IMR-90 (cell line): ENCODE measurements around the gene RAB1A. TPM values are rescaled to one million over a fixed set of nuclear protein-coding genes. Genes with fewer than 3 reads are reported as not detected.

ENCODE experiments used
- ATAC-seq: fragments of 200-7000 bp; cut with Tn5 transposase; 2 replicates; pipeline ENCODE4 v1.9.1; 2020; ENCODE audit warnings: low read depth, mild to moderate bottlenecking, moderate library complexity
- BruUV-seq: library from RNA; stranded (reverse); fragments of 400-500 nt; replicated peaks from 2 replicates; lab custom pipeline; 2021; lab: Mats Ljungman, UMichigan
- CTCF ChIA-PET: fragments of 300-600 bp; formaldehyde crosslinking; extraction: SDS; loops from one replicate; lab custom pipeline; 2021; ENCODE audit warnings: antibody characterized with exemption; lab: Yijun Ruan, JAX
- POLR2A ChIA-PET: fragments of 300-600 bp; sonication (Branson Sonifier 250); formaldehyde crosslinking; loops from one replicate; lab custom pipeline; 2022; ENCODE audit warnings: antibody characterized with exemption; ENCODE audit not compliant: unreplicated experiment; lab: Charles Lee
- DNase-seq: peaks from one replicate; pipeline ENCODE4 v3.0.0; 2013
- H2AFZ ChIP-seq: replicated peaks from 2 replicates; pipeline ENCODE3; 2013; ENCODE audit warnings: low read length, mild to moderate bottlenecking; ENCODE audit not compliant: poor library complexity
- H2AK5ac ChIP-seq: 2 replicates; pipeline ENCODE4 v1.6.1; 2013; ENCODE audit warnings: low read depth, low read length, inconsistent platforms
- H2AK9ac ChIP-seq: replicated peaks from 2 replicates; pipeline ENCODE3; 2013; ENCODE audit warnings: mild to moderate bottlenecking, low read depth, low read length, moderate library complexity; ENCODE audit not compliant: poor library complexity
- H2BK120ac ChIP-seq: 2 replicates; pipeline ENCODE4 v1.6.1; 2013; ENCODE audit warnings: low read depth, low read length, inconsistent platforms
- H2BK15ac ChIP-seq: 3 replicates; pipeline ENCODE4 v1.6.1; 2013; ENCODE audit warnings: low read depth, low read length, inconsistent platforms
- H2BK20ac ChIP-seq: 2 replicates; pipeline ENCODE4 v1.6.1; 2013; ENCODE audit warnings: low read depth, mild to moderate bottlenecking, inconsistent platforms, low read length, moderate library complexity
- H2BK5ac ChIP-seq: 2 replicates; pipeline ENCODE4 v1.6.1; 2013; ENCODE audit warnings: mild to moderate bottlenecking, low read depth, low read length, inconsistent platforms; ENCODE audit not compliant: poor library complexity, severe bottlenecking
- H3K14ac ChIP-seq: replicated peaks from 2 replicates; pipeline ENCODE4 v1.6.1; 2013; ENCODE audit warnings: low read depth, low read length, inconsistent platforms
- H3K18ac ChIP-seq: 2 replicates; pipeline ENCODE4 v1.6.1; 2013; ENCODE audit warnings: low read depth, low read length, control low read depth
- H3K23ac ChIP-seq: 2 replicates; pipeline ENCODE4 v1.6.1; 2013; ENCODE audit warnings: low read depth, low read length, inconsistent platforms
- H3K27ac ChIP-seq: 2 replicates; pipeline ENCODE4 v1.5.1; 2013; ENCODE audit warnings: mild to moderate bottlenecking, control low read depth, low read length; ENCODE audit not compliant: insufficient read depth
- H3K27me3 ChIP-seq: 2 replicates; pipeline ENCODE4 v1.6.1; 2013; ENCODE audit warnings: low read length; ENCODE audit not compliant: control insufficient read depth, insufficient read depth
- H3K36me3 ChIP-seq: 2 replicates; pipeline ENCODE4 v1.6.1; 2013; ENCODE audit warnings: low read length, mixed read lengths; ENCODE audit not compliant: control insufficient read depth, insufficient read depth
- H3K4ac ChIP-seq: 2 replicates; pipeline ENCODE4 v1.6.1; 2013; ENCODE audit warnings: low read depth, low read length, inconsistent platforms
- H3K4me1 ChIP-seq: 2 replicates; pipeline ENCODE4 v1.6.1; 2013; ENCODE audit warnings: low read length, mixed read lengths; ENCODE audit not compliant: control insufficient read depth, insufficient read depth
- H3K4me2 ChIP-seq: 2 replicates; pipeline ENCODE4 v1.6.1; 2013; ENCODE audit warnings: low read depth, mild to moderate bottlenecking, control low read depth, low read length, moderate library complexity
- H3K4me3 ChIP-seq: 2 replicates; pipeline ENCODE4 v1.5.1; 2013; ENCODE audit warnings: low read depth, mild to moderate bottlenecking, control low read depth, low read length, moderate library complexity; ENCODE audit not compliant: insufficient read depth
- H3K56ac ChIP-seq: 2 replicates; pipeline ENCODE4 v1.6.1; 2013; ENCODE audit warnings: low read length, inconsistent platforms; ENCODE audit not compliant: insufficient read depth; ENCODE audit errors: extremely low read depth
- H3K79me1 ChIP-seq, 2 experiments: 2 replicates each; pipeline ENCODE4 v1.6.1; 2013; ENCODE audit warnings: low read length in 2 of 2, inconsistent platforms in 1 of 2, low read depth in 1 of 2
- H3K9ac ChIP-seq: 2 replicates; pipeline ENCODE4 v1.6.1; 2013; ENCODE audit warnings: low read depth, low read length, control low read depth
- H3K9me1 ChIP-seq: 2 replicates; pipeline ENCODE4 v1.6.1; 2013; ENCODE audit warnings: low read length, inconsistent platforms; ENCODE audit not compliant: insufficient read depth
- H3K9me3 ChIP-seq: 2 replicates; pipeline ENCODE4 v1.6.1; 2013; ENCODE audit warnings: low read length; ENCODE audit not compliant: control insufficient read depth, insufficient read depth
- H4K20me1 ChIP-seq: 2 replicates; pipeline ENCODE4 v1.6.1; 2013; ENCODE audit warnings: low read length, inconsistent platforms; ENCODE audit not compliant: insufficient read depth
- H4K5ac ChIP-seq: 2 replicates; pipeline ENCODE4 v1.6.1; 2013; ENCODE audit warnings: mild to moderate bottlenecking, low read depth, low read length, control low read depth
- H4K8ac ChIP-seq, 2 experiments: 2 replicates each; pipeline ENCODE4 v1.6.1; 2013; ENCODE audit warnings: low read depth in 2 of 2, low read length in 2 of 2, control low read depth in 1 of 2, inconsistent platforms in 1 of 2
- H4K91ac ChIP-seq: 2 replicates; pipeline ENCODE4 v1.6.1; 2013; ENCODE audit warnings: low read depth, low read length, inconsistent platforms; ENCODE audit not compliant: insufficient read depth
- BHLHE40 ChIP-seq: fragments of 150-350 bp; IDR thresholded peaks from 2 replicates; pipeline ENCODE4 v1.6.1; 2016; ENCODE audit warnings: mild to moderate bottlenecking, low read depth, low read length
- CEBPB ChIP-seq: IDR thresholded peaks from 2 replicates; pipeline ENCODE4 v1.6.1; 2012; ENCODE audit warnings: low read depth, low read length, improper control_type of control experiment
- CHD1 ChIP-seq: IDR thresholded peaks from 2 replicates; pipeline ENCODE4 v1.6.1; 2012; ENCODE audit warnings: low read depth, low read length, improper control_type of control experiment
- FOS ChIP-seq: fragments of 150-350 bp; IDR thresholded peaks from 2 replicates; pipeline ENCODE4 v1.6.1; 2016; ENCODE audit warnings: low read depth, low read length
- MAFK ChIP-seq: IDR thresholded peaks from 2 replicates; pipeline ENCODE4 v1.6.1; 2012; ENCODE audit warnings: low read depth, low read length, improper control_type of control experiment
- MAZ ChIP-seq: IDR thresholded peaks from 2 replicates; pipeline ENCODE4 v1.6.1; 2012; ENCODE audit warnings: low read depth, mild to moderate bottlenecking, low read length, improper control_type of control experiment, moderate library complexity, borderline replicate concordance
- MXI1 ChIP-seq: IDR thresholded peaks from 2 replicates; pipeline ENCODE4 v1.6.1; 2012; ENCODE audit warnings: low read depth, mild to moderate bottlenecking, low read length, moderate library complexity, borderline replicate concordance
- NFE2L2 ChIP-seq: fragments of 150-350 bp; IDR thresholded peaks from 2 replicates; pipeline ENCODE4 v1.6.1; 2016; ENCODE audit warnings: low read depth, mild to moderate bottlenecking, low read length
- POLR2A ChIP-seq: IDR thresholded peaks from 2 replicates; pipeline ENCODE4 v1.6.1; 2012; ENCODE audit warnings: mild to moderate bottlenecking, low read depth, low read length
- RAD21 ChIP-seq: IDR thresholded peaks from 2 replicates; pipeline ENCODE4 v1.6.1; 2012; ENCODE audit warnings: low read length, improper control_type of control experiment
- RCOR1 ChIP-seq: IDR thresholded peaks from 2 replicates; pipeline ENCODE4 v1.6.1; 2012; ENCODE audit warnings: mild to moderate bottlenecking, low read length, improper control_type of control experiment; ENCODE audit not compliant: insufficient replicate concordance
- RFX5 ChIP-seq: IDR thresholded peaks from 2 replicates; pipeline ENCODE4 v1.8.0; 2012; ENCODE audit warnings: low read depth, mild to moderate bottlenecking, low read length, moderate library complexity
- SMC3 ChIP-seq: fragments of 150-350 bp; IDR thresholded peaks from 2 replicates; pipeline ENCODE4 v1.6.1; 2016; ENCODE audit warnings: low read depth, mild to moderate bottlenecking, antibody characterized with exemption, low read length, moderate library complexity
- WGBS, 2 experiments: methylation state at CpG; one replicate each; pipeline versions ENCODE4 v1.1.5 to v1.1.7; 2013; ENCODE audit warnings: missing lambda C conversion rate in 2 of 2; ENCODE audit not compliant: insufficient read length in 1 of 2; ENCODE audit errors: extremely low coverage in 2 of 2; 5-methylcytosine and 5-hydroxymethylcytosine counted together
- dilution Hi-C: fragments of 300-500 bp; cut with HindIII; formaldehyde crosslinking; loops from one replicate; pipeline ENCODE4 v1.14.3; 2018; ENCODE audit warnings: low sequenced_read_pairs; ENCODE audit not compliant: unreplicated experiment
- in situ Hi-C: fragments of 300-500 bp; cut with MboI; formaldehyde crosslinking; loops from 3 replicates; pipeline ENCODE4 v1.14.3; 2019; ENCODE audit warnings: low sequenced_read_pairs, inconsistent platforms, mixed read lengths
- intact Hi-C: fragments of 100-400 bp; cut with micrococcal nuclease; formaldehyde crosslinking; loops from 2 replicates; pipeline ENCODE4 v1.10.0; 2022
- polyA plus RNA-seq, 3 experiments: library from polyadenylated mRNA; depleted of rRNA; stranded (reverse); fragments of >200 nt; gene quantifications; 2 replicates each; pipeline ENCODE4 v1.2.3, GENCODE V29; 2012; ENCODE audit warnings: low replicate concordance in 1 of 3
- total RNA-seq: library from RNA; depleted of rRNA; stranded (reverse); fragments of >200 nt; gene quantifications from 2 replicates; pipeline ENCODE4 v1.2.3, GENCODE V29; 2012
- TF ChIP-seq, protein P1 (sequence below): fragments of 150-350 bp; IDR thresholded peaks from 2 replicates; pipeline ENCODE4 v1.6.1; 2017; ENCODE audit warnings: mild to moderate bottlenecking, antibody characterized with exemption, low read length, low read depth
- TF ChIP-seq, protein P2 (sequence below): conservative IDR thresholded peaks from 2 replicates; pipeline ENCODE4 v1.5.1; 2012; ENCODE audit warnings: mild to moderate bottlenecking, low read depth, low read length, improper control_type of control experiment

Gene RAB1A
- total and polyA plus RNA-seq, 2 of the 4 experiments (the other 2 are of a cell fraction) = 114 to 169 TPM

DNA sequence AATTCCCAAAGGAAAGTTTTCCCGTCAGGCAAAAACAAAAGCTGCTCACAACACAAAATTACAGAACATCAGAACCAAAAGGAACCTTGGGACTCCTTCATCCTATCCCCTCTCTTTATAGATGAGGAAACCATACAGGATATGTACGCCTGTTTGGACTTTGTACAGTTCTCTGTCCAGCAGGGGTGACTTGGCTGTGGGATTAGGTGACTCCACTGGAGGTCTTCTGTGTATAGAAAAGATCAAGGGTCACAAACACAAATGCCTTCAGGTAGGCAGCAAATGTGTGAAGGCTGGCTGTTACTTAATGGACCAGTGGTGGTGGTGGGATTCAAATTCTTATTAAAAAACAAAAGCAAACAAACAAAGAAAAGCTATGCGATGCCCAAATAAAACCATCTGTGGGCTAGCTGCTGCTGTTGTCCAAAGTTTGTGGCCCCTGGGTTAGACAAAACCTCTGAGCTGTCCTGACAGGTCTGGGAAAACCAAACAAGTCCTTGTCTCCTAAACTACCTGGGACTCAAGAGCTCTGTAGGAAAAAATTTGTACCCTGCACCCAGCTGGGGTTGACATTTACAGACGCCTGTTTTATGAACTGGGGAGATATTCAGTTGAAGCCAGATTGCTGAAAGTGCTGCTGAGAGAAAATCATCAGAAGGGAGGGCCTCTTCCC is 75.0 kb downstream of the RAB1A start:
- no peak for DNase-seq
- Histone ChIP-seq H2BK20ac (no peak overlapping the region), H4K8ac (no peak overlapping the region)
- TF ChIP-seq BHLHE40 (no peak), MAZ (no peak), RAD21 (no peak), CEBPB (no peak), MXI1 (no peak), FOS (no peak), CHD1 (no peak), POLR2A (no peak), NFE2L2 (no peak), MAFK (no peak), RCOR1 (no peak), RFX5 (no peak), SMC3 (no peak)
- TF ChIP-seq, protein P1, sequence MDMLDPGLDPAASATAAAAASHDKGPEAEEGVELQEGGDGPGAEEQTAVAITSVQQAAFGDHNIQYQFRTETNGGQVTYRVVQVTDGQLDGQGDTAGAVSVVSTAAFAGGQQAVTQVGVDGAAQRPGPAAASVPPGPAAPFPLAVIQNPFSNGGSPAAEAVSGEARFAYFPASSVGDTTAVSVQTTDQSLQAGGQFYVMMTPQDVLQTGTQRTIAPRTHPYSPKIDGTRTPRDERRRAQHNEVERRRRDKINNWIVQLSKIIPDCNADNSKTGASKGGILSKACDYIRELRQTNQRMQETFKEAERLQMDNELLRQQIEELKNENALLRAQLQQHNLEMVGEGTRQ = no peak
- TF ChIP-seq, protein P2, sequence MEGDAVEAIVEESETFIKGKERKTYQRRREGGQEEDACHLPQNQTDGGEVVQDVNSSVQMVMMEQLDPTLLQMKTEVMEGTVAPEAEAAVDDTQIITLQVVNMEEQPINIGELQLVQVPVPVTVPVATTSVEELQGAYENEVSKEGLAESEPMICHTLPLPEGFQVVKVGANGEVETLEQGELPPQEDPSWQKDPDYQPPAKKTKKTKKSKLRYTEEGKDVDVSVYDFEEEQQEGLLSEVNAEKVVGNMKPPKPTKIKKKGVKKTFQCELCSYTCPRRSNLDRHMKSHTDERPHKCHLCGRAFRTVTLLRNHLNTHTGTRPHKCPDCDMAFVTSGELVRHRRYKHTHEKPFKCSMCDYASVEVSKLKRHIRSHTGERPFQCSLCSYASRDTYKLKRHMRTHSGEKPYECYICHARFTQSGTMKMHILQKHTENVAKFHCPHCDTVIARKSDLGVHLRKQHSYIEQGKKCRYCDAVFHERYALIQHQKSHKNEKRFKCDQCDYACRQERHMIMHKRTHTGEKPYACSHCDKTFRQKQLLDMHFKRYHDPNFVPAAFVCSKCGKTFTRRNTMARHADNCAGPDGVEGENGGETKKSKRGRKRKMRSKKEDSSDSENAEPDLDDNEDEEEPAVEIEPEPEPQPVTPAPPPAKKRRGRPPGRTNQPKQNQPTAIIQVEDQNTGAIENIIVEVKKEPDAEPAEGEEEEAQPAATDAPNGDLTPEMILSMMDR = no peak

More for the DNA sequence above, 75.0 kb downstream of the RAB1A start:
- Histone ChIP-seq H3K56ac (no peak overlapping the region), H2BK5ac (no peak overlapping the region), H2BK15ac (no peak overlapping the region), H3K4me2 (no peak overlapping the region), H2BK120ac (no peak overlapping the region), H3K36me3 (no peaks in the 10 kb centered on the region), H3K4me1 (peaks cover 2% of the 10 kb centered on the region; the same call in 1 of the 2 replicates), H2AK5ac (no peak overlapping the region), H3K9me3 (no peaks in the 10 kb centered on the region), H3K23ac (no peak overlapping the region), H3K27ac (no peak overlapping the region), H3K4ac (no peak overlapping the region), H3K18ac (no peak overlapping the region), H3K9me1 (no peaks in the 10 kb centered on the region), H3K4me3 (no peak overlapping the region), H3K27me3 (no peaks in the 10 kb centered on the region), H4K5ac (no peak overlapping the region), H2AK9ac (no peak overlapping the region), H4K20me1 (peaks cover 3% of the 10 kb centered on the region; the same call in 1 of the 2 replicates), H2AFZ (no peak overlapping the region), H4K91ac (no peak overlapping the region), H3K14ac (no peak overlapping the region), H3K79me1 (peaks cover 13 to 29% of the 10 kb centered on the region in 2 experiments), H3K9ac (no peak overlapping the region)
- 17% methylated on average over 1 of the region's 4 CpGs; no CpG with 5 or more reads in 1 of the 2 experiments for WGBS, 2 experiments
- no TSS peak for BruUV-seq
- intact Hi-C loops (no loop called here), dilution Hi-C loops (no loop called here), in situ Hi-C loops (loop anchor here (25.0 kb wide), 1 partner anchor 507 kb away; no protein-coding TSS in a partner anchor)
- CTCF ChIA-PET = interaction anchor here (1.0 to 2.3 kb wide), 2 partner anchors 114 to 137 kb away, joined by 3 to 7 read pairs; no protein-coding TSS in a partner anchor
- POLR2A ChIA-PET = interaction anchor here (0.5 kb wide), 1 partner anchor 401 kb away, joined by 3 read pairs; the partner anchor contains the start of gene SERTAD2
- ATAC-seq = no peak
